Measurements from ENCODE around the gene EDC4. TPM values are rescaled to one million over a fixed set of nuclear protein-coding genes. Genes with fewer than 3 reads are reported as not detected.

EDC4 gene
- total RNA-seq, 4 donors from 2014 or later: 38.6 to 86.5 (median 56.7) TPM

- H3K4me3 ChIP-seq (ENCODE audit: low read depth, poor library complexity, severe bottlenecking): peak overlapping the region; percentile 65
- no peak for TF ChIP-seq POLR2A (IDR thresholded peaks at IDR 0.05)
- TF ChIP-seq, protein P1, sequence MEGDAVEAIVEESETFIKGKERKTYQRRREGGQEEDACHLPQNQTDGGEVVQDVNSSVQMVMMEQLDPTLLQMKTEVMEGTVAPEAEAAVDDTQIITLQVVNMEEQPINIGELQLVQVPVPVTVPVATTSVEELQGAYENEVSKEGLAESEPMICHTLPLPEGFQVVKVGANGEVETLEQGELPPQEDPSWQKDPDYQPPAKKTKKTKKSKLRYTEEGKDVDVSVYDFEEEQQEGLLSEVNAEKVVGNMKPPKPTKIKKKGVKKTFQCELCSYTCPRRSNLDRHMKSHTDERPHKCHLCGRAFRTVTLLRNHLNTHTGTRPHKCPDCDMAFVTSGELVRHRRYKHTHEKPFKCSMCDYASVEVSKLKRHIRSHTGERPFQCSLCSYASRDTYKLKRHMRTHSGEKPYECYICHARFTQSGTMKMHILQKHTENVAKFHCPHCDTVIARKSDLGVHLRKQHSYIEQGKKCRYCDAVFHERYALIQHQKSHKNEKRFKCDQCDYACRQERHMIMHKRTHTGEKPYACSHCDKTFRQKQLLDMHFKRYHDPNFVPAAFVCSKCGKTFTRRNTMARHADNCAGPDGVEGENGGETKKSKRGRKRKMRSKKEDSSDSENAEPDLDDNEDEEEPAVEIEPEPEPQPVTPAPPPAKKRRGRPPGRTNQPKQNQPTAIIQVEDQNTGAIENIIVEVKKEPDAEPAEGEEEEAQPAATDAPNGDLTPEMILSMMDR (IDR thresholded peaks at IDR 0.05): no peak
- WGBS, 2 donors: 8 to 9% methylated on average over 8 to 11 of the region's 11 CpGs
- intact Hi-C loops (cut with DNase I; ENCODE audit: low total_unique reads): no loop called here
- peak in 1 of 2 donors; percentile 86 for DNase-seq (ENCODE audit: low spot score in 2 of 2)
These were observed 29.5 kb upstream of the EDC4 start for GRCh38 chr16:67843343-67843765.

DNA sequence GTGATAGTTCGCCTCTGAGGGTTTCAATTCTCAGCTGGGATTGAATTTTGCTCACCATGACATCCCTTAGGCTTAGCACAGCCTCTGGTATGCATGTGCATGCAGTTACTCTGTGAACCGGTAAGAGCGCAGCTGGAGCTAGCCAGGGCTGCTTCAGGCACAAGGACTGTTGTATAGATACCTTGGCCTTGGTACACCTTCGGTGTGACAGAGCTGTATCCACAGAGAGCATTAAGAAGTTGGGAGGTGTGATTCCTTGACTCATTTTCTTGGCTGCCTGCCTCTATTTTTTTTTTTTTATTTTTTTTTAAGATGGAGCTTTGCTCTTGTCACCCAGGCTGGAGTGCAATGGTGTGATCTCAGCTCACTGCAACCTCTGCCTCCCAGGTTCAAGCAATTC, 28.4 kb upstream of the EDC4 start:
- DNase-seq (ENCODE audit: low spot score in 2 of 2): no peak
- 58 to 59% methylated on average over 4 of the region's 4 CpGs for WGBS, 2 donors
- H3K4me3 ChIP-seq (ENCODE audit: low read depth, poor library complexity, severe bottlenecking): no peak overlapping the region
- intact Hi-C loops (cut with DNase I; ENCODE audit: low total_unique reads): no loop called here
- TF ChIP-seq POLR2A (IDR thresholded peaks at IDR 0.05): no peak
- TF ChIP-seq, protein P1 (IDR thresholded peaks at IDR 0.05): no peak

DNA sequence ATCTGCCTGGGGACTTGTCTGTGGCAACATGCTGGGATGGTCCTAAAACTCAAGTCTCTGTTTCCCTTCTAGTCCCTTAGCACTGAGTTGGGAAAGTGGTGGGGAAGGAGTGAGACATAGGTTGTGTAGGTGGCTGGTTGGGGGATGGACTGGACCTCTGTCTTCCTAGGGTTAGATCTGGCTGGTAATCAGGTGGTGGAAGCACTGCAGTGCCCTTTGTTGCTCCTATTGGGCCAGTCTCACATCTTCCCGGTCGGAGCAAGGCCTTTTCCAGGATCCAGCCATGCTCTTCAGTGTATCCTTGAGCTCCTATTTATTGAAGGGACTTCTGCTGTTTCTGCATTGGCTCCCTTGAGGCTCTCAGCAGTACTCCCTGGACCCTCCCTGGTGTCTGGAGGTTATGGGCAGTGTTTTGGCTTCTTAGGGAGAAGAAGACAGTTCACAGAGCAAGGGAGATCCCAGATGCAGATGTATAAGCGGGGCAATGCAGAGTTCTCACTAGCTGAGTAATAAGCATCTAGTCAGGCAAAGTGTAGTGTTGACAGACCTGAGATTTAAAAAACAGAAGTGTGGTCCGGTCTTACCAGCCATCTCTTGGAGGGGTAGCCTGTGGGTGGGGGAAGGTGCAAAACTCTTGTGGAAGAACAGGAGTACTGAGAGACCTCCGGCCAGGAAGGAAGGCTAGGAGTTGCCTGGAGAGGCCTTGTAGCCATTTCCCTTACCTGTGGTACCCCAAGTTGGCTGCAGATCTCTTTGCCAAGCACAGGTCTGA, 27.4 kb upstream of the EDC4 start:
- DNase-seq (ENCODE audit: low spot score in 2 of 2): no peak
- WGBS, 2 donors: 64 to 69% methylated on average over 5 of the region's 5 CpGs
- intact Hi-C loops (cut with DNase I; ENCODE audit: low total_unique reads): no loop called here
- TF ChIP-seq, protein P1 (IDR thresholded peaks at IDR 0.05): no peak
- TF ChIP-seq POLR2A (IDR thresholded peaks at IDR 0.05): no peak
- H3K4me3 ChIP-seq (ENCODE audit: low read depth, poor library complexity, severe bottlenecking): no peak overlapping the region

DNA sequence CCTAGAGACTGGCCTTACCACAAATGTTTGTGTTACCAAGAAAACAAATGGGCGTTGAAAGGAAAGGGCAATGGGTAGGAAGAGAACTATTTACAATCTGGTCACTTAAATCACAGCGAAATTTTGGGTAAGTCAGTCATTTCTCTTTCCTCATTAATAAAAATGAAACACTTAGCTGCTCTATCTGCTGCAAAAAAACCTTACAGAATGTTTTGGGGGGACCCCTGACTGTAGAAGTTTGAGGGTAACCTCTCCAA, 26.9 kb upstream of the EDC4 start:
- DNase-seq (ENCODE audit: low spot score in 2 of 2): no peak
- H3K4me3 ChIP-seq (ENCODE audit: low read depth, poor library complexity, severe bottlenecking): peak overlapping the region; percentile 46
- WGBS, 2 donors: 13 to 15% methylated on average over 2 of the region's 2 CpGs
- no peak for TF ChIP-seq POLR2A (IDR thresholded peaks at IDR 0.05)
- TF ChIP-seq, protein P1 (IDR thresholded peaks at IDR 0.05): no peak
- intact Hi-C loops (cut with DNase I; ENCODE audit: low total_unique reads): no loop called here

- peak; percentile 95 to 99 for DNase-seq (ENCODE audit: low spot score in 2 of 2)
- intact Hi-C loops (cut with DNase I; ENCODE audit: low total_unique reads): no loop called here
- no peak for TF ChIP-seq POLR2A (IDR thresholded peaks at IDR 0.05)
- TF ChIP-seq, protein P1 (IDR thresholded peaks at IDR 0.05): peak in 1 of 3 donors; percentile 85
- peak within 1 kb of the TSS; percentile 90 for H3K4me3 ChIP-seq (ENCODE audit: low read depth, poor library complexity, severe bottlenecking)
- 0 to 1% methylated on average over 31 to 52 of the region's 57 CpGs for WGBS, 2 donors
These were observed 26.4 kb upstream of the EDC4 start, which contains the start of gene NUTF2 for GRCh38 chr16:67846320-67847063. Gene NUTF2 (plus strand): TSS chr16:67846933. CDS start chr16:67865131, 18,198 bp downstream.
